Activated CD4-positive, alpha-beta T cell treated with anti-CD3 and anti-CD28 coated beads, Interleukin-2, Interleukin-6, amounts not matched to agents 100 ng/mL and 50 ng/mL, durations not matched to agents 16 hours and 8 hours (primary cell): ENCODE results near the gene C1QBP.
"Not testable (repeated sequence)": the region's sequence is repeated elsewhere in the genome, so short reads cannot be mapped to it uniquely, and the experiment has no call there.

ENCODE experiments used
- DNase-seq: peaks from one replicate; pipeline ENCODE4 v3.0.0-alpha.2; 2020

Gene C1QBP

DNA sequence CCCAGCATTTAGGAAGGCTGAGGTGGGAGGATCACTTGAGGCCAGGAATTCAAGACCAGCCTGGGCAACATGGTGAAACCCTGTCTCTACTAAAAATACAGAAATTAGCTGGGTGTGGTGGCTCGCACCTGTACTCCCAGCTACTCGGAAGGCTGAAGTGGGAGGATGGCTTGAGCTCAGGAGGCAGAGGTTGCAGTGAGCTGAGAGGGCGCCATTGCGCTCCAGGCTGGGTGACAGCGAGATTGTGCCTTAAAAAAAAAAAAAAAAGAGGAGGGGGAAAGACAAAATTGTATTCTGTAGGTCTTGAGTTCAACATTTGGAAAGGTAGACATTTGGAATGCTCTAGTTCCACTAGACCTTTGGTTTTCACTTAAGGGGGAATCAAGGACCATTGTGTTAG is 7.7 kb downstream of the C1QBP start:
- not testable (repeated sequence) for DNase-seq

DNA sequence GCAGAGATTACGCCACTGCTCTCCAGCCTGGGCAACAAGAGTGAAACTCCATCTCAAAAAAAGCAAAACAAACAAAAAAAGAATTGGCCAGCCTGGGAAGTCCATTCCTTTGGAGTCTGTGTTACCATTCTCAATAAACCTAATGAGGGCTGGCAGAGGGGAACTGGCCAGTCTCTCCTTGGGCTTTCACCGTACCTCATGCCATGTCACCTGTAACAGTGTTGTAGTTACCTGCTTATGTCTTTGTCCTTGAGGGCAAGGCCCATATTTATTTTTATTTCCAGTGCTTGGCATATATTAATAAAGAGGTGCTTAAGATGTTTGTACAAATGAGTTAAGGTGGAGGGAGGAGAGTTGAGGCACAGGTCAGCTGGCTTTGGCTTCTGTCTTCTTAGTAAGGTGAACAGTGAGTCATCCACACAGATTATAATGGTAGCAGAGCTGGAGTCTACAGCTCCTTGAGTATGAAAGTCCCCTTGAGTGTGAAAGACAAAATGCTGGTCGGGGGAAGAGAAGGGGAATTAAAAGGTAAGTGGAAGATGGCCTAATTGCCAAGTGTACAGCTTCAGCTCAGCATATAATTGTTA is 8.4 kb downstream of the C1QBP start:
- DNase-seq = no peak

DNA sequence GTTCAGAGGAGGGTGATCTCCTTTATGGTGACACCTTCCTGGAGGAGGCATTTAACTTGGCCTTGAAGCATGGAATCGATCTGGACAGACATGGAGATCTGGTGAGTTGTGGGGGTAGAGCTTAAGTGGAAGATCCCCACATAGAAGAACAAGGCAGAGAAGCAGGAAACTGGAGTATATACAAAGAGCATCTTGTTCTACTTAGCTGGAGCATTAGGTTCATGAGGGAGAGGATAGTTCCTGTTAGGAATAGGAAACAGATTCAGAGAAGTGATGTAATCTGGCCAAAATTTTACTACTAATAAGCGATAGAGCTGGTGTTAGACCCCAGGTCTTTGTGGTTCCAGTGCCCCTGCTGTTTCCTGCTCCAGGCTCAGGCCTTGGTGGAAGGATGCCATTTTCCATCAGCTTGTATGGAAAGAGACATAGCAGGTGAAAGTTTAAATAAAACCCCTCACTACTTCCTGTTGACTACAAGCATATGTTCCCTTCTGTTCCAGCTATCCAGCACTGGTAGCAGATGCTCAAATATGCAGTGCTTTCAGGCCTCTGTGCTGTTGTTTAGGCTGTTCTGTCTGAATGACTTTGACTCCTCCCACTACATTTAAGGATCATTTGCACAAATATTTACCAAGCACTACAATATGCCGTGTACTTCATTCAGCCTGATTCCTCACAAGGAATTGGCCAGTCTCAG is 9.6 kb downstream of the C1QBP start:
- no peak for DNase-seq

DNA sequence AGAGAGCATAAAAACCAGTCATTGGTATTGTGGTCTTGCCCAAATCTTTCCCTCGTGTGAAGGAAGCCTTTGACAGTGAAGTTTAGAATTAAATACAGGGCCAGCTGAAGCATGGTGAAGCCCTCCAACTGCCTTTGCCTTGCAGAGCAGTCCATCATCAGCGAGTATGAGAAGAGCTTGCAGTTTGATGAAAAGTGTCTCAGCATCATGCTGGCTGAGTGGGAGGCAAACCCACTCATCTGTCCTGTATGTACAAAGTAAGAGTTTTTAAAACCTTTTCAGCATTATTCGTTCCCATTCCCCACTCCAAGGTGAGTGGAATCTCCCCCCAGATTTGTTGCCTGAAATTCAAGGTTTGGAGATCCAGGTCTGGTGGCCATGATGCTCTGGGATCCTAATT is 13.1 kb downstream of the C1QBP start:
- DNase-seq = no peak

DNA sequence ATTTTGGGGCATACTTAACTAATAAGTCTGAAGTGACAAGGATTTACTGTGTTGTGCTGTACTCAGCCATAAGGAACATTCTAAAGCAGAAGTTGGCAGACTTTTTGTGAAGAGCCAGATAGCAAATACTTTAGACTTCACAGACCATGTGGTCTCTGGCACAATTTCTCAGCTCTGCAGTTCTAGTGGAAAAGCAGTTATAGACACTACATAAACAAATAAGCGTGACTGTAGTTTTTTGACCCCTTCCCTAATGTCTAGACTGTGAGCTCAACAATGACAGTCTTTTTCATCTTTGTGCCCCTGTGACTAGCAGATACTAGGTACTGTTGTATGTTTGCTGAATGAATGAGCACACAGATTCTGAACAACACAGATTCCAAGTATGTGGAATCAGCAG is 14.0 kb downstream of the C1QBP start:
- no peak for DNase-seq

DNA sequence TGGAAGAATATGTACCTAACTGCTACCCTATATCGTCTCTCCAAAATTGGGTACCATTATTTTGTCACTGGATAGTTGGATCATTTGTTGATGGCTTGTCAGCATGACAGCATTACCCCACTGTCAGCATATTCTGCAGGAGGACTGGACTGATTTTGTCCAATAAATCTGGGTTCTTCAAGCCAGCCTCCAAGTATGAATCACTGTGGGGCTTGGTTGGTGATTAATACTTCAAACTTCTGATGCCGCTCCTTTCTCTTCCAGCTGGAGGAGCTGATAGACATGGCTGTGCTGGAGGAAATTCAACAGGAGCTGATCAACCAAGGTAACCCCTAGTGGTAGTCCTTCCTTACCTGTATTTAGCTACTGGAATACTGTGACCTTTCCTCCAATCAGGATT is 16.4 kb downstream of the C1QBP start:
- DNase-seq = no peak

DNA sequence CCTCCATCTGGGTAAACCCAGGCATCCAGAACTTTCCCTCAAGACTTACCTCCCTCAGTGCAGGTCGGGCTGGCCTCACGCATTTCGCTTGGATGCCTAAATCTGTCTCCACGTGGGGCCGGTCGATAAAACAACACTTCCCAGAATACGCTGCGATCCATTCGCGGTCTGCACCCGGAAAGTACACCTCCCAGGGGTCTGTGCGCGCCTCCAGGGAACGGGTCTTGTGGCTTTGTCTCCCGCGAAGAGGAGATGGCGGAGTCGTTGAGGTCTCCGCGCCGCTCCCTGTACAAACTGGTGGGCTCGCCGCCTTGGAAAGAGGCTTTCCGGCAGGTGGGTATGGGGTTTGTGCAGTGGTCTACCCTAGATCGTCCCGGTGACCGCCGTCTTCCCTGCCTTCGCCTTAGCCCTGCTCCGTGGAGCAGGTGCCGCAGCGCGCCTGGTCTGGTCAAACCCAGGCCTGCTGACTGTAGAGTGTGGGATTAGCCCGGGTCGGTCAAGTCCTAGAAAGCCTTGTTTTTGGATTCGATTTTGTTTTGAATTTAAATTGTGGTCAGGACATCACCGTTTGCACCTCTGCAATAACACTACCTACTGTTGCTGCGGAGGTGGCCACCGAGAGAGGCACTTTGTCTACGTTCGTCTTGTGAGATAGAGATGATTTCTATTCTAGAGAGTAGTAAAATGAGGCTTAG is 18.8 kb downstream of the C1QBP start, which contains the start of gene RPAIN:
Gene RPAIN, plus strand, starts transcription at position 224 of the 695 bp plus-strand sequence. Its CDS starts 29 bp downstream, at position 253.
- DNase-seq = peak; percentile 92

DNA sequence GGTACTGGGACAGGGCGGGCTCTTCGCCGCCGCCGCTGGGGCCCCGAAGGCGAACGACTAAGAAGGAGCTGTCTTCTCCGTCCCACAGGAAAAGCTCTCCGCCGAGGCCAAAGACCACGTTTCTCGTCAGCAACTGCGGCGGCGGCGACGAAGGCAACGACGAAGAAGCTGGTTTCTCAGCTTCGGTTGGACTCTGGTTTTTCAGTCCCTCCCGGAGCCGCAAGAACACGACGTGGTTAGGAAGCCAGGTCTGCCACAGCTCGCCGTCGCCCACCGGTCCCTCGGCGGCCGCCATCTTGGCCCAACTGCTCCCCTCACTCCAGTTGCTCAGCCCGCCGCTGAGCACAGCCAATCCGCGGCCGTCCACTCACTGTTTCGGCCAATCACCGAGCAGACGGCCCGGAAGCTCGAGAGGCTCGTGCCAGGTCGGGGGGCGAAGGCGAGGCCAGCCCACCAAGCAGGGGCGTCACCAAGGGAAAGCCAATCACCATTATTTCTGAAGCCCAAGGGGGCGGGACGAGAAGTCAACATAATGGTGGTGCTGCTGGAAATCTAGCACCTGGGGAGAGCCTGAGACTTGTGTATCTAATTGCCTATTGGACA is 19.5 kb downstream of the C1QBP start, which contains the start of gene NUP88:
Gene NUP88, minus strand, starts transcription at position 307 of the 603 bp plus-strand sequence. Its CDS starts 12 bp downstream, at position 295.
- DNase-seq = peak; percentile 99

DNA sequence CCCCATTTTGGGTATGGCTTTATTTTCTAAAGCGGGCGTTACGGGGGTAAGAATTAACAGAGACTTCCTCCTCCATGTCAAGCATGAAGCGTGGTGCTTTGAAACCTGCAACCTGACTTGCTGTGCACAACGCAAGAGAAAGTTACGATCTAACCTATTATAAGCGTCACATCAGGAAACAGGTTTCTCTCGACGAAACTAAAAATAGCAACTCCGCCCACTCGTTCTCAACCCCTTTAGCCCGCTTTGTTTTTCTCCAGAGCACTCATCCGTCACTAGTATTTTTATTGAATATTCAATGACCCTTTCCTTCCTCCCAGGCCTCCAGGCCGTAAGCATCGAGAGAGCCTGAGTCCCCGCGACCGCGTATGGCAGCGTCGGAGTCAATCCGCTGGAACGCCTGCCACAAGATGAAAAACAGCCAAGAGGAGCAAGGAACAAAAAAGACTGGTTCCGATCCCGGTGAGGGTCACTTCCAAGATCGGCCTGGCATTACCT is 20.0 kb downstream of the C1QBP start:
- peak; percentile 80 for DNase-seq

DNA sequence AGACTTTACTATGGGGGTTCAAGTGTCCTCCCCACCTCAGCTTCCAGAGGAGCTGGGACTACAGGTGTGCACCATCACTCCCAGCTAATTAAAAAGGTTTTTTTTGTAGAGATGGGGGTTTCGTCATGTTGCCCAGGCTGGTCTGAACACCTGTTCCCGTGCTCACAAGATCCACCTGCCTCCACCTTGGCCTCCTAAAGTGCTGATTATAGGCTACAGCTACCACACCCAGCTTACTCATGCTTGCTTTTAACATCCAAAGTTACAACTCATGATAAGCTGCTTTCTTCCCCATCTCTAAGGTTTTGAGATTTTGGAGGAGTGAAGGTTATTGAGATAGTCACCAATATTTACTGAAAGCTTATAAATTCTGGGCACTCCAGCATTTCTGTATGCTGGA is 22.1 kb downstream of the C1QBP start:
- DNase-seq = no peak

DNA sequence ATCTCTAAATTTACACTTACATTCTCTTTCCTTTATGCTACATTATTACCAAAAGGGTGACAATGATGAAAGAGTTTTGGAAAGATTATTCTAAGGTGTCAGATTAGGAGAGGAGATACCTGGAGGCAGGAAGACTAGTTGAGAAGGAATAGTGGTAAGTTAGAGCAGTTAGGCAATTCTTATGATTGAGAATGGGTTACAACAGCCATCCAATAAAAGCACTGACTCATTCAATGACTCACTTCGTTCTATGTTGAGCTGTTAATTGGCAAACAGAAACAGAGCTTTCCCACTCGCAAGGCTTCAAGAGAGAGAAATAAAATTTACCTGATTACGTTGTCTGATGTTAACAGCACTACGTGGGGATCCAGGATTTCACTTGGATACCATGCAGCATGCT is 25.3 kb downstream of the C1QBP start:
- peak; percentile 47 for DNase-seq

DNA sequence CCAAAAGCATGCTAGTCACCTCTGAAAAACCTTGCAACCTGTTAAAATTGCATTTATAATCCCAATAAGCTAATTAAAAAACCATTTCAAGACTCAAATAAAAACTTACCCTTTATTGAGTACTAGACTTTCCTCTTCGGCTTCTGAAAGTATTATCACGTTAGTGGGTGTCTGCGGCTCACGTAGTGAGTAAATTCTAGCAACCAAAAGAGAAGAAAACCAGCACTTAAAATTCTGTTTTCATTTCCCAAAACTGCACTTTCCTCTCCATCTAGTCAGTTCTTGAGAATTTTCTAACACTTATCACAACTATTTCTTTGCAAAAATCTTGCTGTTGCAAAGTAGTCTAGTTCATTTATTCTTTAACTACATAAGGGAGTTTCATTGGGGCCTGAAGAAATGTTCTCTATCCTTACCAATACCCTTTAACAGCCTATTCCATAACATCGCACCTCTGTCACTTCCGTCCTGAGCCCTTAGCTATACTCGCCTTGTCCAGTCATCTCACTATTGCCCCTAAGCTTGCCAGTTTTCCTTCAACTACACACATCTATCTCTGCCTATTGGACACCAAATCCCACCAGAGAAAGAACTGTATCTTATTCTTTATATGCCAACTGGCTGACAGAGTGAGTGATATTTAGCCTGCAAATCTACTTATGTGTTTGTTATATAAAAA is 28.2 kb downstream of the C1QBP start:
- DNase-seq = peak; percentile 24

DNA sequence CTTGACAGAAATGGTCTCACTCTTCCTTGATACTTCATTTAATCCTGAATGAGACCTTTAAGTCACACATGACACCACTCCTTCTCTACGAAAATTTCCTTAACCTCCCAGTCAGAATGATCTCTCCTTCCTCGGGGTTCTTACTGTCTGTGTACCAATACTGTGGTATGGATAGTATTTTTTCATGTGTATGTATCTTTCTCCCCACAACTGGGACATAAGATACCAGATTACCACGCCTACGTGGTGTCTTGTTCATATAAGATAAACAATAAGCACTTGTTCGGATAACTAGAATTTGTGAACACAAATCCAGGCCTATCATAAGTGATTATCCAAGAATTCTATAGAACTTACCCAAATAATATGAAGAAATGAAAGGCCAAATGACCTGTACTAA is 30.8 kb downstream of the C1QBP start:
- no peak for DNase-seq

DNA sequence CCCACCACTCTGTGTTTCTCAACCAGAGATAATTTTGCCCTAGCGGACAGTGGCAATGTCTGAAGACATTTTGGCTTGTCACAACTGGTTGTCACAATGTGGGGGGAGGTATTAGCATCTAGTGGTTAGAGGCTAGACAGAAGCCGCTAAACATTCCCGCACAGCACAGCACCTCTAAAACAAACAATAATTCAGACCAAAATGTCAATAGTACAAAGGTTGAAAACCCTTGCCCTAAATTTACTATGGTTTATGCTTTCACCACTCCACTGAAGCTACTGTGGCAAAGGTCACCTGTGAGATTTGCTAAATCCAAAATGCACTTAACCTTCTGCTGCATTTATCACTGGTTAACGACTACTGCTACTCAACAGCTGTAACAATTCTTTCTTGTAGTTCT is 33.6 kb downstream of the C1QBP start:
- no peak for DNase-seq

DNA sequence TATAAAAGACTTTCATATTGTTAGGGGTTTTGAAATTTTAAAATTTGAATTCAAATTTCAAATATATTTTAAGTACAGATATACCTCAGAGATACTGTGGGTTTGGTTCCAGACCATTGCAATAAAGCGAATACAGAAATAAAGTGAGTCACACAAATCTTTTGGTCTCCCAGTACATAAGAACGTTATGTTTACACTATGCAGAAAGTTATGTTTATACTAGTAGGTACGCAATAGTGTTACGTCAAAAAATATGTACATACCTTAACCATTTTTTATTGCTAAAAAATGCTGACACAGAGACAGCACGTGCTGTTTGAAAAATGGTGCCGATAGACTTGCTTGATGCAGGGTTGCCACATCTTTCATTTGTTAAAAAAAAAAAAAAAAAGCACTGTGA is 39.2 kb downstream of the C1QBP start:
- DNase-seq = no peak

DNA sequence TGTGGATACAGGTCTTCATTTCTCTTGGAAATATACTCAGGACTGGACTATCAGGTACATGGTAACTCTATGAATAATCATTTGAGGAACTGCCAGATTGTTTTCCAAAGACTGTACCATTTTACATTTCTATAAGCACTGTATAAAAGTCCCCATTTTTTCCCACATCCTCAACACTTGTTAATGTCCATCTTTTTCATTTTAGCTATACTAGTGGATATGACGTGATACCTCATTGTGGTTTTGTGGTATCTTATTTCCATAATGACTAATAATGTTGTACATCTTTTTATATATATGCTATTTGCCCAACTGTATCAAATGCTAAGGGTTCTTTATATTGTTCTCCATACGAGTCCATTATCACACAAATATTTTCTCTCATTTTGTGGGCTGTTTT is 42.3 kb downstream of the C1QBP start:
- DNase-seq = no peak

DNA sequence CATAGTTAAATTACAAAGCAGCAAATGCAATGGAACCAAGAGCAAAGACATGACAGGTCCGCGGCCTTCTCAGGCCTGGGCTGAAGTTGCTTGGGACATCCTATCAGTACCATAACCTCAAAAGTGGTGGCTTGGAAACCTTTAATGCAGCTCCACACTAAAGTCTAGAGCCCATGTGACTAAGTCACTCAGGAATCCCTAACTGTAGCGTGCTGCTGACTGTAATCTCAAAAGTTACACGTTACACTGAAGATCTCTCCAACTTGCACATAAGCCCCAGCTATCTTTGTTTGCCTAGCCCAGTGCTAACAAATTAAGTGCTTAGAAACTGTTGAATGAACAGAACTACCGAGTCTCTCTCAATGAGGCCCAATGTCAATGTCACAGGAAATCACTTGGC is 47.3 kb downstream of the C1QBP start:
- no peak for DNase-seq
